ENCODE data around the gene PRSS33.

GRCh38 chr16:2757344-2757743, 30.0 kb downstream of the PRSS33 start:
- no peak for TF ChIP-seq CTCF (IDR thresholded peaks at IDR 0.05)
- no peak for TF ChIP-seq POLR2A (IDR thresholded peaks at IDR 0.05)
